Endothelial cell (in vitro differentiated cells): ENCODE data around the gene ADSS1. TPM values are rescaled to one million over a fixed set of nuclear protein-coding genes. Genes with fewer than 3 reads are reported as not detected.

Source experiments
- DNase-seq: peaks from one replicate; pipeline ENCODE4 v3.0.0; 2021; ENCODE audit warnings: low spot score
- H3K27ac Mint-ChIP-seq: one replicate; pipeline ENCODE4 v1.8.0; 2021; ENCODE audit warnings: mixed read lengths, inconsistent platforms; ENCODE audit not compliant: unreplicated experiment
- H3K27me3 Mint-ChIP-seq: one replicate; pipeline ENCODE4 v1.8.0; 2021; ENCODE audit warnings: mild to moderate bottlenecking, moderate library complexity, mixed read lengths, inconsistent platforms; ENCODE audit not compliant: unreplicated experiment
- H3K36me3 Mint-ChIP-seq: one replicate; pipeline ENCODE4 v1.8.0; 2021; ENCODE audit warnings: mild to moderate bottlenecking, low read depth, mixed read lengths, inconsistent platforms; ENCODE audit not compliant: unreplicated experiment
- H3K4me1 Mint-ChIP-seq: one replicate; pipeline ENCODE4 v1.8.0; 2021; ENCODE audit warnings: mild to moderate bottlenecking, mixed read lengths, inconsistent platforms; ENCODE audit not compliant: unreplicated experiment
- H3K4me3 Mint-ChIP-seq: one replicate; pipeline ENCODE4 v1.8.0; 2021; ENCODE audit warnings: mild to moderate bottlenecking, mixed read lengths, inconsistent platforms; ENCODE audit not compliant: unreplicated experiment
- H3K9me3 Mint-ChIP-seq: one replicate; pipeline ENCODE4 v1.8.0; 2021; ENCODE audit warnings: mixed read lengths, inconsistent platforms; ENCODE audit not compliant: unreplicated experiment
- total RNA-seq: library from RNA; stranded (reverse); fragmentation: NEBNext Ultra II Directional; extraction: Animal tissue kit (Norgen Biotek cat#: 25700); gene quantifications from one replicate; pipeline ENCODE4 v1.2.1, GENCODE V29; 2021; ENCODE audit not compliant: unreplicated experiment
- TF ChIP-seq, protein P1 (sequence below): fragments of 200-600 bp; sonication (generic); IDR thresholded peaks from one replicate; pipeline ENCODE4 v1.5.0; 2021; ENCODE audit warnings: antibody characterized with exemption; ENCODE audit not compliant: unreplicated experiment

Gene ADSS1
- total RNA-seq, 1 donor from 2014 or later, result 6.1 TPM

DNA sequence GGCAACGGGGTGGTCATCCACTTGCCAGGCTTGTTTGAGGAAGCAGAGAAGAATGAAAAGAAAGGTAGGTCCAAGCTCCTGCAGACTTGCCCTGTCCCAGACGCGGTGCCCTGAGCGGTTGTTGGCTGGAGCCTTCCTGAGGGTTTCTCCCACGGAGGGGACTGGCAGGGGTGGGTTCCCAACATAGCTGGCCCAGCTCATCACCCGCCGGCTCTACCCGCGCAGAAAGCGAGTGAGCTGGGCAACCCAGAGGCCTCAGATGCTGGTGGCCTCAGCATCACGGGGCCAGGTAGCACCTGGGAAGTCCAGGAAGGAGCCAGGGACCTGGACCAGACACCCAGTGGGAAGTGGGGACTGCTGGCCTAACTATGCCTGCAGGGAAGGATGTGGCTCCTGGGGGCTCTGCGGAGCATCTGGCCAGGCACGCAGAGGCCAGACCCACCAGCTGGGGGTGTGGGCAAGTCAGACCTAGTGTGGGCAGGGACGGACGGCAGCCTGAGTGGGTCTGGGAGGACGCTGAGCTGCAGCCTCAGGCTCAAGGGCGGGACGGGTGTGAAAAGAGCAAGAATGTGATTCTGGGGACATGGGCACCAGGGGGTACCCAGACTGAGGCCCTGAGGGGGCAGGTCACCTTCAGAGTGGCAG is 14.5 kb downstream of the ADSS1 start:
- peaks cover 6% of the 10 kb centered on the region for H3K4me1 Mint-ChIP-seq
- TF ChIP-seq, protein P1, sequence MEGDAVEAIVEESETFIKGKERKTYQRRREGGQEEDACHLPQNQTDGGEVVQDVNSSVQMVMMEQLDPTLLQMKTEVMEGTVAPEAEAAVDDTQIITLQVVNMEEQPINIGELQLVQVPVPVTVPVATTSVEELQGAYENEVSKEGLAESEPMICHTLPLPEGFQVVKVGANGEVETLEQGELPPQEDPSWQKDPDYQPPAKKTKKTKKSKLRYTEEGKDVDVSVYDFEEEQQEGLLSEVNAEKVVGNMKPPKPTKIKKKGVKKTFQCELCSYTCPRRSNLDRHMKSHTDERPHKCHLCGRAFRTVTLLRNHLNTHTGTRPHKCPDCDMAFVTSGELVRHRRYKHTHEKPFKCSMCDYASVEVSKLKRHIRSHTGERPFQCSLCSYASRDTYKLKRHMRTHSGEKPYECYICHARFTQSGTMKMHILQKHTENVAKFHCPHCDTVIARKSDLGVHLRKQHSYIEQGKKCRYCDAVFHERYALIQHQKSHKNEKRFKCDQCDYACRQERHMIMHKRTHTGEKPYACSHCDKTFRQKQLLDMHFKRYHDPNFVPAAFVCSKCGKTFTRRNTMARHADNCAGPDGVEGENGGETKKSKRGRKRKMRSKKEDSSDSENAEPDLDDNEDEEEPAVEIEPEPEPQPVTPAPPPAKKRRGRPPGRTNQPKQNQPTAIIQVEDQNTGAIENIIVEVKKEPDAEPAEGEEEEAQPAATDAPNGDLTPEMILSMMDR, result no peak
- H3K4me3 Mint-ChIP-seq, result no peak overlapping the region
- H3K27ac Mint-ChIP-seq, result no peak overlapping the region
- H3K9me3 Mint-ChIP-seq, result no peaks in the 10 kb centered on the region
- H3K36me3 Mint-ChIP-seq, result no peaks in the 10 kb centered on the region
- H3K27me3 Mint-ChIP-seq, result peaks cover 15% of the 10 kb centered on the region
- DNase-seq, result no peak

GRCh38 chr14:104739026-104739425 is 15.0 kb downstream of the ADSS1 start:
- no peak for DNase-seq

DNA sequence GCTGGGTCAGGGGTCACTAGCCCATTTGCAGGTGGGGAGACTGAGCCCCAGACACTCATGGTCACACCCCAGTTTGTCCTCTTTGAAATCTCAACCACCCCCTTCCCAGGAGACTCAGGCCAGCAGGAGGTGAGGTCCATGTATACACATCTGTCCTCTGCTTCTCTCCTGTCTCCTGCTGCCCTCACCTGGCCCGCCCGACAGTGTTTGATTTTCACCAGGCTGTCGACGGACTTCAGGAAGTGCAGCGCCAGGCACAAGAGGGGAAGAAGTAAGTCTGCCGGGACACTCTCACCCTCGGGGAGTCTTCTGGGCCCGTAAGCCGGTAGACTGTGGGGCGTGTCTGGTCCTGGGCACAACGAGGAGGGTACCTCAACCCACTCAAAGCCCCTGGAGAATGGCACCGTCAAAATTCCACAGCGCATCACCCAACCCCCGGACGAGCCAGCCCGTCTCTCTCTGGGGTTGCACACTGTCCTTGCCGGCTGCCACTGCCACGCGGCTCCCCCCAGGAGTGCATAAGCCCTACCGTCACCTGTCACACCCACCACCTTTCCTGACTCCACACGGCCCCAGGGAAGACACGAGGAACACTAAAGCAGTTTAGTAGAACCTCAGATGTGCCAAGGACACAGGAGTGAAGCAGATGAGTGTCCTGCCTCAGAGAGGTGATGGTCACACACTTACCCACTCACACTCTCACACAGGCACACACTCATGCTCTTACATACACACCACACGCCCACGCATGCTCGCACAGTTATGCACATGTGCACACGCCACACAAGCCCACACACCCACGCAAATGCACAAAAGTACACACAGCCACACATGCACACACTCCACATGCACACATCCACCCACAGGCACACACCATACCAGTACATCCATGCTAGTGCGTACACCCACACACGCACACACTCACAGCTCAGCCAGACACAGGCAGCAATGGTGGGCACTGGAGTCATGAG is 15.8 kb downstream of the ADSS1 start:
- Mint-ChIP-seq H3K27ac (no peak overlapping the region), H3K27me3 (peaks cover 15% of the 10 kb centered on the region), H3K36me3 (no peaks in the 10 kb centered on the region), H3K4me1 (peaks cover 6% of the 10 kb centered on the region), H3K4me3 (peak overlapping the region; percentile 21), H3K9me3 (no peaks in the 10 kb centered on the region)
- TF ChIP-seq, protein P1, result no peak
- no peak for DNase-seq

More at GRCh38 chr14:104739026-104739425, 15.0 kb downstream of the ADSS1 start:
- H3K4me1 Mint-ChIP-seq, result peaks cover 6% of the 10 kb centered on the region
- no peaks in the 10 kb centered on the region for H3K36me3 Mint-ChIP-seq
- TF ChIP-seq, protein P1, result no peak
- peaks cover 15% of the 10 kb centered on the region for H3K27me3 Mint-ChIP-seq
- H3K9me3 Mint-ChIP-seq, result no peaks in the 10 kb centered on the region
- H3K4me3 Mint-ChIP-seq, result no peak overlapping the region
- H3K27ac Mint-ChIP-seq, result no peak overlapping the region

DNA sequence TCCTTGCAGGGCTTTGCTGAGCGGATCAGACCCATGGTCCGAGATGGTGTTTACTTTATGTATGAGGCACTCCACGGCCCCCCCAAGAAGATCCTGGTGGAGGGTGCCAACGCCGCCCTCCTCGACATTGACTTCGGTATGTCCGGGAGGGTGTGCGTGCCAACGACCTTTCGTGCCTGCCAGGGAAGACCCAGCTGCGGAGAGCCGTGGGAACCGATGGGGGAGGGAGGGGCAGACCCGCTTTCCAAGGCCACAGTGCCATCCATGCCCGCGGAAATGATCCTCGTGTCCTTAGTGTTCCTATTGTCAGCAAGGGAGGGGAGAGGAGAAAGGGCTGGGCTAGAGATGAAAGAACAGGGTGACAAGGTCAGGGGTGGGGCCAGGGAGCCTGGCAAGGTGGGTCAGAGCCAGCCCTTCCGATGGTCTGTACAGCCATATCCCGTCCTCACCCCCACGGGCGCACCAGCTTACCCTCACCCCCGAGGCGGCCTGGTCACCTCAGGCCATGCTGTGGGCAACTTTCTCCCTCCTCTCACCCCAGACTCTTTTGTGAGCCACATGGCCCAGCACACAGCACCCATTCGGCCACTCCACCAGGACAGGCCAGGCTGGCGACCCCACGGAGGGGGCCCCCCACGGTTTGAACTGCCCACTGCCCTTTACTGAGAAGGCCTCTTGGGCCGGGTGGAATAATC is 17.2 kb downstream of the ADSS1 start:
- no peaks in the 10 kb centered on the region for H3K9me3 Mint-ChIP-seq
- no peak overlapping the region for H3K27ac Mint-ChIP-seq
- no peaks in the 10 kb centered on the region for H3K36me3 Mint-ChIP-seq
- TF ChIP-seq, protein P1, result no peak
- no peak for DNase-seq
- H3K27me3 Mint-ChIP-seq, result peaks cover 14% of the 10 kb centered on the region
- H3K4me1 Mint-ChIP-seq, result peaks cover 2% of the 10 kb centered on the region
- no peak overlapping the region for H3K4me3 Mint-ChIP-seq
